Breast epithelium (tissue), 4 donors: ENCODE measurements around the gene NAT16. TPM values are rescaled to one million over a fixed set of nuclear protein-coding genes. Genes with fewer than 3 reads are reported as not detected.

ENCODE experiments used
- DNase-seq, 2 donors: peaks; one replicate each; pipeline ENCODE4 v3.0.0-alpha.2; 2019; ENCODE audit warnings: low spot score in 2 of 2
- H3K27ac ChIP-seq, 2 donors: fragments of 200-600 bp; sonication (generic) in 1 of 2; one replicate each; pipeline ENCODE4 v1.5.1; 2016 to 2019; ENCODE audit warnings: mild to moderate bottlenecking in 1 of 2
- H3K27me3 ChIP-seq, 2 donors: fragments of 200-600 bp; sonication (generic) in 1 of 2; one replicate each; pipeline versions ENCODE4 v1.5.1 to v1.6.0; 2017 to 2019; ENCODE audit warnings: control low read depth in 1 of 2, mild to moderate bottlenecking in 1 of 2
- H3K36me3 ChIP-seq: fragments of 200-600 bp; one replicate; pipeline ENCODE4 v1.5.1; 2019
- H3K4me1 ChIP-seq, 2 donors: fragments of 200-600 bp; sonication (generic); one replicate each; pipeline ENCODE4 v1.5.1; 2016 to 2019; ENCODE audit warnings: control low read depth in 1 of 2
- H3K4me3 ChIP-seq, 3 donors: fragments of 200-600 bp; sonication (generic); 1 replicate in 2 of 3; 2 replicates in 1 of 3; pipeline ENCODE4 v1.5.1; 2016 to 2019; ENCODE audit warnings: mild to moderate bottlenecking in 3 of 3, moderate library complexity in 2 of 3
- H3K9me3 ChIP-seq, 2 donors: fragments of 200-600 bp; sonication (generic) in 1 of 2; one replicate each; pipeline ENCODE4 v1.5.1; 2016 to 2019; ENCODE audit warnings: control low read depth in 1 of 2
- CTCF ChIP-seq, 3 donors: fragments of 450-650 bp; IDR thresholded peaks; one replicate each; pipeline ENCODE4 v1.5.1; 2016 to 2017; ENCODE audit warnings: antibody characterized with exemption in 3 of 3, mild to moderate bottlenecking in 3 of 3, moderate library complexity in 3 of 3
- POLR2A ChIP-seq: fragments of 450-650 bp; IDR thresholded peaks from one replicate; pipeline ENCODE4 v1.6.1; 2016; ENCODE audit warnings: antibody characterized with exemption, mild to moderate bottlenecking, moderate library complexity
- POLR2AphosphoS5 ChIP-seq, 3 donors: sonication (generic); formaldehyde crosslinking; IDR thresholded peaks; one replicate each; pipeline ENCODE4 v1.6.1; 2017; ENCODE audit warnings: antibody characterized with exemption in 3 of 3
- intact Hi-C: fragments of 100-400 bp; cut with DNase I; formaldehyde crosslinking; loops from one replicate; pipeline ENCODE4 v1.15.1; 2023; ENCODE audit warnings: low total_unique reads
- total RNA-seq, 3 donors: library from RNA; depleted of rRNA; stranded (reverse); fragments of >200 nt; gene quantifications; one replicate each; pipeline ENCODE4 v1.1.0, GENCODE V29; 2016

The NAT16 gene
- total RNA-seq, 3 donors from 2014 or later: not detected

- H3K4me1 ChIP-seq: peaks cover 0 to 9% of the 10 kb centered on the region in 2 donors
- no peaks in the 10 kb centered on the region for H3K36me3 ChIP-seq
- no peak overlapping the region for H3K27ac ChIP-seq
- peaks cover 31 to 98% of the 10 kb centered on the region in 2 donors for H3K27me3 ChIP-seq
- no peak for TF ChIP-seq POLR2A
- no peak overlapping the region for H3K4me3 ChIP-seq
- H3K9me3 ChIP-seq: no peaks in the 10 kb centered on the region
- intact Hi-C loops: no loop called here
- DNase-seq: no peak
These were observed 9.3 kb downstream of the NAT16 start for GRCh38 chr7:101170617-101171441.

DNA sequence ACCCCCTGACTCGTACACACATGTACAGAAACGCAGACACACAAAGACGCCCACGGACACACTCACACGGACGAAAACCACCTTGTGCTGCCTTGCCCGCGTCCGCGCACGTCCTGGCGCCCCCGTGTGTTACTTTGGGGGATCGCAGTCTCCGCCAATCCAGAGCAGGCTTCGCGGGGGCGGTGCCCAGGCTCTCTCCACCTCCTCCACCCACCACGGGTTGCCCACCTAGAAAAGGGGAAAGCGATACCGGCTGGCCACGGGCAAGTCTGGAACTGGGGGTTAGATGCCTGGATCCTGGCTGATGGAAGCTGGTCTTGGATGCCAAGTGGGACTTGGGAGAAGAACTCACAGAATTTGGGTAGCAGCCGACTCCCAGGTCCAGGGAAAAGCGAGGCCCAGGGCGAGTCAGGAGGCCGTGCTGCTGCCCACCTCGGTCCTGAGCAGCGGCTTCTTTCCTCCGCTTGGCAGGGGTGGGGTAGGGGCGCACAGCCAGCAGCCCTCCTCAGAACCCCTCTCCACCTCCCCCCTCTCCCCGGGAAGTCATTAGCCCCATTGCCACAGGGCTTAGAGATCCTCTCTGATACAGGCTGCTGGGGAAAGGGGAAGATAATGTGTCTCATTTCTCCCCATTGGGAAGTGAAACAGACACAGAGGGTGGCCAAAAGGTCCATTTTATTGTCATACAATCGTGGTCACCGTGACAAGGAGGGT, 10.1 kb downstream of the NAT16 start:
- H3K27ac ChIP-seq: no peak overlapping the region
- peaks cover 0 to 9% of the 10 kb centered on the region in 2 donors for H3K4me1 ChIP-seq
- intact Hi-C loops: no loop called here
- TF ChIP-seq CTCF (IDR thresholded peaks at IDR 0.05): peak; percentile 30 to 80 (median 74)
- no peak for TF ChIP-seq POLR2A
- H3K4me3 ChIP-seq: no peak overlapping the region
- peak; percentile 23 to 67 for DNase-seq
- no peaks in the 10 kb centered on the region for H3K36me3 ChIP-seq
- H3K9me3 ChIP-seq: no peaks in the 10 kb centered on the region
- peaks cover 31 to 100% of the 10 kb centered on the region in 2 donors for H3K27me3 ChIP-seq

GRCh38 chr7:101169110-101169837, 10.8 kb downstream of the NAT16 start:
- Histone ChIP-seq H3K4me1 (peaks cover 3 to 13% of the 10 kb centered on the region in 2 donors), H3K27me3 (peaks cover 33 to 100% of the 10 kb centered on the region in 2 donors), H3K27ac (no peak overlapping the region), H3K36me3 (no peaks in the 10 kb centered on the region), H3K4me3 (no peak overlapping the region), H3K9me3 (no peaks in the 10 kb centered on the region)
- TF ChIP-seq POLR2A (no peak), POLR2AphosphoS5 (IDR thresholded peaks at IDR 0.05) (no peak), CTCF (IDR thresholded peaks at IDR 0.05) (no peak)
- intact Hi-C loops: no loop called here
- no peak for DNase-seq

GRCh38 chr7:101168412-101169049, 11.6 kb downstream of the NAT16 start:
- no peaks in the 10 kb centered on the region for H3K9me3 ChIP-seq
- peaks cover 33 to 100% of the 10 kb centered on the region in 2 donors for H3K27me3 ChIP-seq
- no peak for DNase-seq
- no peak for TF ChIP-seq CTCF (IDR thresholded peaks at IDR 0.05)
- no peak for TF ChIP-seq POLR2A
- TF ChIP-seq POLR2AphosphoS5 (IDR thresholded peaks at IDR 0.05): no peak
- no peaks in the 10 kb centered on the region for H3K36me3 ChIP-seq
- intact Hi-C loops: no loop called here
- no peak overlapping the region for H3K4me3 ChIP-seq
- H3K27ac ChIP-seq: no peak overlapping the region
- peaks cover 8 to 21% of the 10 kb centered on the region in 2 donors for H3K4me1 ChIP-seq

DNA sequence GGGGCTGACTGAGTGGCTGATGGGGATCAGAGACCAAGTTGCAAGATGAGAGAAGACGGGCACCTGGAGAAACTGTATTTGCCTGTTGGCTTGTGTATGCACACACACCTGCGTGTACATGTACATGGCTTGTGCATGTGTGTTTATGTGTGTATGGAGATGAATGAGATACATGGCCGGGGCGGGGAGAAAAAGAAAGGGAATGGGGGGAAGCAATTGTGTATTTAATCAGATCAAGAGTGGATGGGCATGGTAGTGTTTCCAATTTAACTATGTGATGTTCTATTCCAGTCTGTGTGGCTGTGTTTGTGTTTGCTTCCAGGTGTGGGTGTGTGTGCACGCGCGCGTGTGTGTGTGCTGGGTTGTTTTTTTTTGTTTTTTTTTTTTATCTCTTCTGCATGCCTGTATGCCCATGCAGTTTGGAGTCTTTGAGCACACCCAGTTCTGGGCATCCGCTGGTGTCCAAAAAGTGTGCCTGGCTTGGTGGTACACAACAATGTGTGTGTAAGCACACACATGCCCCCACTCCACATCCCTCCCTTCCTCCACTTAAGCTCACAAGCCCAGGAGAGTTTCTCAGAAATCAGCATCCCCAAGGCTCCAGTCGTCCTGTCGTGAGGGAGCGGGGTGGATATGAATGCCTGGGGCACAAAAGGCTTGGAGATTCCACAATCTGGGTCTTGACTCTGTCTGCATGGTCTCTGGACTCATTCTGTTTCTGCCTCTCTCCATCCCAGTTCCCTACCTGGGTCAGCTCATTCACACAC, 12.3 kb downstream of the NAT16 start:
- no peak for TF ChIP-seq POLR2AphosphoS5 (IDR thresholded peaks at IDR 0.05)
- no peak for TF ChIP-seq CTCF (IDR thresholded peaks at IDR 0.05)
- TF ChIP-seq POLR2A: no peak
- Histone ChIP-seq H3K27me3 (peaks cover 31 to 99% of the 10 kb centered on the region in 2 donors), H3K4me3 (no peak overlapping the region), H3K27ac (no peak overlapping the region), H3K36me3 (no peaks in the 10 kb centered on the region), H3K4me1 (peaks cover 12 to 23% of the 10 kb centered on the region in 2 donors), H3K9me3 (no peaks in the 10 kb centered on the region)
- DNase-seq: no peak
- intact Hi-C loops: no loop called here
